ENCODE measurements around the gene MNS1. TPM values are rescaled to one million over a fixed set of nuclear protein-coding genes. Genes with fewer than 3 reads are reported as not detected.
"Not testable (repeated sequence)": the region's sequence is repeated elsewhere in the genome, so short reads cannot be mapped to it uniquely, and the experiment has no call there.

MNS1 gene, protein sequence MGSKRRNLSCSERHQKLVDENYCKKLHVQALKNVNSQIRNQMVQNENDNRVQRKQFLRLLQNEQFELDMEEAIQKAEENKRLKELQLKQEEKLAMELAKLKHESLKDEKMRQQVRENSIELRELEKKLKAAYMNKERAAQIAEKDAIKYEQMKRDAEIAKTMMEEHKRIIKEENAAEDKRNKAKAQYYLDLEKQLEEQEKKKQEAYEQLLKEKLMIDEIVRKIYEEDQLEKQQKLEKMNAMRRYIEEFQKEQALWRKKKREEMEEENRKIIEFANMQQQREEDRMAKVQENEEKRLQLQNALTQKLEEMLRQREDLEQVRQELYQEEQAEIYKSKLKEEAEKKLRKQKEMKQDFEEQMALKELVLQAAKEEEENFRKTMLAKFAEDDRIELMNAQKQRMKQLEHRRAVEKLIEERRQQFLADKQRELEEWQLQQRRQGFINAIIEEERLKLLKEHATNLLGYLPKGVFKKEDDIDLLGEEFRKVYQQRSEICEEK
- 8.4 and 10.1 TPM in 2 replicates for total RNA-seq (2014; rRNA removed; shearing (Covaris generic))

DNA sequence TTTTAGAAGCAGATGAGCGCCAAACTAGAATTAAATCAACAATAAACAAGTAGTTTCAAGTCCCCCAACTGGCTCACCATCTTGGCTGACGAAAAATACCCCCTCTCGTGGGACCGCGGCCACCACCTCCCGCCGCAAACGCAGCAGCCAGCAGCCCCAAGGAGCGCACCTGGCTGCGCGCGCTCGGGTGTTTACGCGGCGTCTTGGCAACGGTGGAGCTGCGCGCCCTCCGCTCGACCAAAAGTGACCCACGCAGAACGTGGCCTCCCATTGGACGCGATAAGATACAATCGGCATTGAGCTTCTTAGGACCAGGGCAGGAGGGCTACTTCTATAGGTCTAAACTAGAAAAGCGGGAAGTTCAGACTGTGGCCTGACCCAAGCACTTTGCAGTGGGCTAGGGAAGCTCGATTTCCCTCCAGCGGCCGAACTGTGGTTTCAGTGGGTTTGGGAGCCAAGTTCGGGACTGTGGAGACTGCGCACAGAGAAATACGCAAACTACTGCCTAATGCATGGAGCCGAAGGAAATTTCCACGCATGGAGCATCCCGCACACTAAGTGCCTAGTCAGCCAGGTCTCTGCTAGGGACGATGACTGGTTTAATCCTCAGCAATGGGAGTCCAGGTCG is at the start of gene MNS1:
Gene MNS1 (minus strand): TSS at position 245 of the 628 bp plus-strand sequence. CDS start 165 bp downstream, at position 80.
- peak; percentile 90 to 93 for DNase-seq (ENCODE audit: low read depth in 1 of 2, low spot score in 2 of 2)
- H3K4me1 ChIP-seq (replicated peaks): peaks cover 9% of the 10 kb centered on the region; the same call in 1 of the 2 replicates
- H3K9me3 ChIP-seq (replicated peaks): no peaks in the 10 kb centered on the region
- H3K4me3 ChIP-seq: peak within 1 kb of the TSS; percentile 54
- H3K27ac ChIP-seq: peak within 1 kb of the TSS; percentile 41
- no peaks in the 10 kb centered on the region for H3K36me3 ChIP-seq
- no peaks in the 10 kb centered on the region for H3K27me3 ChIP-seq (replicated peaks)

DNA sequence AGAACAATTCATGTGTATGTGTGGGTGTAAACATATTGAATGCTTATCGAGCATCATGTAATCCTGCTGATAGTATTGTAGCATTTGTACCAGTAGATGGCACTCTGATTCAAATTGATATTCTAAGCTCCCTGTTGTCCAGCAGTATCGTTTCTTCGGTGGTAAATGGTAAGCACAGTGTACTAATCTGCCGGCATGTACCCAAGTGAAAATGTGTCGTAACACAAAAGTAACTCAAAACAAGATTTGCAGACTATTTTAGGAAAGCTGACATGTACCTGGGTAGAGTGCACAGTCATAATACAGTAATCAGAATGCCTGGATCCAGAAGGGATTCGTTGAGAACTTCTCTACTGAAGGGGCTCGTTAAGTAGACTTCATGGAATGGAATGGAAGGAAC is 31.7 kb upstream of the MNS1 start:
- H3K27ac ChIP-seq: no peak overlapping the region
- no peaks in the 10 kb centered on the region; the same call in 1 of the 2 replicates for H3K4me1 ChIP-seq (replicated peaks)
- H3K27me3 ChIP-seq (replicated peaks): no peaks in the 10 kb centered on the region
- peak in 1 of 2 experiments; percentile 42 for DNase-seq (ENCODE audit: low read depth in 1 of 2, low spot score in 2 of 2)
- H3K36me3 ChIP-seq: no peaks in the 10 kb centered on the region
- no peak overlapping the region for H3K4me3 ChIP-seq
- H3K9me3 ChIP-seq (replicated peaks): no peaks in the 10 kb centered on the region

DNA sequence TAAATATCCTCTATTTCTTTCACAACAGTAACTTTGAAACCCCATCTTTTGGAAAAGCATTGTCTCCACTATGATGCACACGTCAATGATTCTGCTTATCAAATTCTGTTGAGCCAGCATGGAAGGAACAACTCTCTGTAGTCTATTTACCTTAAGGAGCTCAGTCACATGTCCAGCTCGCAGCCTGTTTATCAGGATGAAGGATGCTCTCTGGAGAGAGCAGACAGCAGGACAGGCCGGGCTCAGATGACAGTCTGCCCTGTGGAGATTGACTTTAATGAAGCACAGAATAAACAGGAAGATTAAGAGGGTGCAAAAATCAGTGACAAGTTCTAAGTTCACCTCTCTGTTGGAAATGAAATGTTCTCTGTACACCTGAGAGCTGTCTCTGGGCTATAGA is 30.6 kb upstream of the MNS1 start:
- Histone ChIP-seq H3K36me3 (no peaks in the 10 kb centered on the region), H3K4me1 (replicated peaks) (no peaks in the 10 kb centered on the region; the same call in 1 of the 2 replicates), H3K27ac (no peak overlapping the region), H3K4me3 (no peak overlapping the region), H3K27me3 (replicated peaks) (no peaks in the 10 kb centered on the region), H3K9me3 (replicated peaks) (no peaks in the 10 kb centered on the region)
- no peak for DNase-seq (ENCODE audit: low read depth in 1 of 2, low spot score in 2 of 2)

DNA sequence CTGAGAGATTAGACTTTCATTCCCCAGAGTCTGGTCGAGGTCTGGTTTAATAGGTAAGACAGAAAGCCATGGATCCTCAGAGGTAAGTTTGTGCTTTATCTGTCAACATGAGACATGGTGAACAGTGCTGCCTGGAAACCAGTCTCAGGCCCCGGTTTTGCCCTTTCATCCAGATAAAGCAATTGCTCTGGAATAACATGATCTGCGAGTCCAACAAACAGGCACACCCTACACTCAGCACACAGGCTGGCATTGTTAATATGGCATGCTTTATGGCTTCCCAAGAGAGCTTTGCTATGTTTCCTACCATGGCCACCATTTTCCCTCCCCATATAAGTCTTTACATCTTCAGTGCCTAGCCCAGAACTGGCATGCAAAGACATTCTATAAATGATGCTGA is 30.1 kb upstream of the MNS1 start:
- H3K36me3 ChIP-seq: no peaks in the 10 kb centered on the region
- no peaks in the 10 kb centered on the region for H3K9me3 ChIP-seq (replicated peaks)
- H3K4me3 ChIP-seq: no peak overlapping the region
- H3K27me3 ChIP-seq (replicated peaks): no peaks in the 10 kb centered on the region
- H3K4me1 ChIP-seq (replicated peaks): no peaks in the 10 kb centered on the region; the same call in 1 of the 2 replicates
- H3K27ac ChIP-seq: no peak overlapping the region
- DNase-seq (ENCODE audit: low read depth in 1 of 2, low spot score in 2 of 2): no peak

DNA sequence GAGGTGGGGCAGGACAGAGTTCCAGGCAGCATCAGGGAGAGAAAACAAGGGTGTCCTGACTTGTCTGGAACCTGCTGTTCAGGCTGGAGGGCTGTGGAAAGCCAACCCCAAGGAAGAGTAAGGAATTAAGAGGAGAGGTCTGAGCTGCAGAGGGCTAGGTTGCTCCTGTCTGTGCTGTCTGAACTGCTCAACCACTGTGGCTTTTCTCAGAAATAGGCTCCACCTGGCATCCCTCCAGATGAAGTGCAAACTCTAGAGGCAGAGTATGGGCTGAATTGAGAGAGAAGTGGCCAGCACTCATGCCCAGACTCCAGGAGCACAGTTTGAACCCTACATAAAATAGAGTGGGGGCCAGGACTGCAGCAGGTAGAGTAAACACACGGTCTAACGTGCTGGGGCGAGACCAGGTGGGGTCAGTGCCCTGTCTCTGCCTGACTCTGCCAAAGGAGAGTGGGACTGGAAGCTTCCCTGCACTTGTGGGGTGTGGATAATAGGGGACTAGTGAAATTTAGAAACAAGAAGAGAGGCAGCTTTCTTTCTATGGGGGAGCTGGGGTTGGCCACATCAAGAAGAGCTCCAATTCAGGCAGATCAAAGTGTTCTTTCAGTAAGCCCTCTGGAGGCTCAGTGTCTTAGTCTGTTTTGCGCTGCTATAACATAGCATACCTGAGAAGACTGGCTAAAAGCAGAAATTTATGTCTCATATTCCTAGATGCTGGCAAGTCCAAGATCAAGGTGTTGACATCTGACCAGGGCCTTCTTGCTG is 28.0 kb upstream of the MNS1 start:
- Histone ChIP-seq H3K4me3 (no peak overlapping the region), H3K9me3 (replicated peaks) (no peaks in the 10 kb centered on the region), H3K36me3 (no peaks in the 10 kb centered on the region), H3K27ac (no peak overlapping the region), H3K27me3 (replicated peaks) (no peaks in the 10 kb centered on the region), H3K4me1 (replicated peaks) (no peaks in the 10 kb centered on the region; the same call in 1 of the 2 replicates)
- no peak for DNase-seq (ENCODE audit: low read depth in 1 of 2, low spot score in 2 of 2)

DNA sequence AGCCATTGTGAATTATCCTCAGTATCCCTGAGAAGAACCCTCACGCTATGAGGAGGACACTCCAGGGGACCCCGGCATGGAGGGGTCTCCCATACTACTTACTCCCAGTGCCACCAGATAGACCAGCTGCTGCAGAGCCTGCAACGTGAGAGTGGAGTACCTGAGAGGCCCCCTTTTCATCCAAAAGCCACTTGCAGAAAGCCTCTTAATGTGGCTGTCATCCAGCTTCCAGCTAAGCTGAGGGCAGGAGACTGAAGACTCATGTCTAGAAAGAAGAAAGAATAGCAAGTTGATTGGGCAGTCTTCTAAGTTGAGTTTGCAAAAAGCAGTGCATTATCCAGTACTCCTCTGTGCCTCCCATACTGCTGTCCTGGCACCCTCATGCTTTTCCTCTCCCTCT is 27.3 kb upstream of the MNS1 start:
- Histone ChIP-seq H3K27ac (no peak overlapping the region), H3K36me3 (no peaks in the 10 kb centered on the region), H3K4me3 (no peak overlapping the region), H3K27me3 (replicated peaks) (no peaks in the 10 kb centered on the region), H3K9me3 (replicated peaks) (no peaks in the 10 kb centered on the region), H3K4me1 (replicated peaks) (no peaks in the 10 kb centered on the region; the same call in 1 of the 2 replicates)
- no peak for DNase-seq (ENCODE audit: low read depth in 1 of 2, low spot score in 2 of 2)

DNA sequence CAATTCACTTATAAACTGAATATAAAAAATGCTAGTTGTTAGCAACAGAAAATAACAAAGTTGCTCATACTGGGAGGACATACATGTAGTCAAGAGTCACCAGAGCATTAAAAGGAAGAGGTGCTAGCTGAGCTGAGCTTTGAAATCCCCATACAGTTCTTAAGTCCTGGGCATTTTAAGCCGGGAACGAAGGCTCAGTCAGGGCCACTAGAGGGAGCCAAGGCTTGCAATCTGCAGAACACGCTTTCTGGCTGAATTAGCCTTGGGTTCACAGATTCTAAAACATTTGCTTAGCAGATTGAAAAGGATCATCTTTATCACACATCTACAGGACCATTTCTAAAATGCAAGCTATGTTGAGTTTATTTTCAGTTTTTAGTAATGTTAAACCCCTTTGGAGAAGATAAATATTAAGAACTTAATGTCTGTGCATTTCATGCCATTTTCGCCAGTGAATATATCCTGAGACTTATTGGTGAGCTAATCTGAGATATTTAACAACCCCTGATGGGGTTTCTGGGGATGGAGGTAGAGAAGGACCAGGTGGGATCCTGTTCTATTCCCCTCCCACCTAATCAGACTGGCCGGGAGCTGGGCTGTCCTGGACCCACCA is 26.3 kb upstream of the MNS1 start:
- Histone ChIP-seq H3K9me3 (replicated peaks) (no peaks in the 10 kb centered on the region), H3K4me1 (replicated peaks) (no peaks in the 10 kb centered on the region), H3K27ac (no peak overlapping the region), H3K4me3 (no peak overlapping the region), H3K36me3 (no peaks in the 10 kb centered on the region), H3K27me3 (replicated peaks) (no peaks in the 10 kb centered on the region)
- peak; percentile 42 to 64 for DNase-seq (ENCODE audit: low read depth in 1 of 2, low spot score in 2 of 2)

DNA sequence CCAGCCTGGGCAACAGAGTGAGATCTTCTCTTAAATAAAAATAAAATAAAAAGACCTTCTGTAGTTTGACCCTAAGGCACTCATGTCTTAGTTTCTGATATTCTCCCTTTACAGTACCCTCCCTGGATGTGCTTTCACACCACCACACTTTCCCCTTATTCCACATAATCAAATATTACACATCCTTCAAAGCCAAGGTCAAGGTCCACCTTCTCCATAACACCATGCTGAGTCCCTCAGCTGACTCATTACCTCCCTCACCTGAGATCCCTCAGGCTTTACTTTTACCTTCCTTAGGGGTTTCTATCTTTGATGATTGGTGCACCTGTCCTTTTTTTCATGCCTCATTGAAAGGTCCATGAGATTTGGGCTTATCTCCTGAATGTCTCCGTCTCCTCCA is 25.5 kb upstream of the MNS1 start:
- Histone ChIP-seq H3K36me3 (no peaks in the 10 kb centered on the region), H3K27me3 (replicated peaks) (no peaks in the 10 kb centered on the region)

DNA sequence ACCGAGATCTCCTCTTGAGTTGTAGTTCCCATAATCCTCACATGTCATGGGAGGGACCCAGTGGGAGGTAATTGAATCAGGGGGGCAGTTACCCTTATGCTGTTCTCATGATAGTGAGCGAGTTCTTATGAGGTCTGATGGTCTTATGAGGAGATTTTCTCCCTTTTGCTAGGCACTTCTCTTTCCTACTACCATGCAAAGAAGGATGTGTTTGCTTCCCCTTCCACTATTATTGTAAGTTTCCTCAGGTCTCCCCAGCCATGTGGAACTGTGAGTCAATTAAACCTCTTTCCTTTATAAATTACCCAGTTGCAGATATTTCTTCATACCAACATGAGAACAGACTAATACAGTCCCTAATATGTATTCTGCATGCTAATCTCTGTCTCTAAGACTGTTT is 21.3 kb upstream of the MNS1 start:
- H3K4me1 ChIP-seq (replicated peaks); DNase-seq (ENCODE audit: low read depth in 1 of 2, low spot score in 2 of 2); H3K9me3 ChIP-seq (replicated peaks); H3K36me3 ChIP-seq; H3K27me3 ChIP-seq (replicated peaks); H3K27ac ChIP-seq; H3K4me3 ChIP-seq: not testable (repeated sequence)

More for the DNA sequence above, 25.5 kb upstream of the MNS1 start:
- H3K4me3 ChIP-seq: no peak overlapping the region
- H3K27ac ChIP-seq: no peak overlapping the region
- H3K9me3 ChIP-seq (replicated peaks): no peaks in the 10 kb centered on the region
- DNase-seq (ENCODE audit: low read depth in 1 of 2, low spot score in 2 of 2): no peak
- no peaks in the 10 kb centered on the region for H3K4me1 ChIP-seq (replicated peaks)

DNA sequence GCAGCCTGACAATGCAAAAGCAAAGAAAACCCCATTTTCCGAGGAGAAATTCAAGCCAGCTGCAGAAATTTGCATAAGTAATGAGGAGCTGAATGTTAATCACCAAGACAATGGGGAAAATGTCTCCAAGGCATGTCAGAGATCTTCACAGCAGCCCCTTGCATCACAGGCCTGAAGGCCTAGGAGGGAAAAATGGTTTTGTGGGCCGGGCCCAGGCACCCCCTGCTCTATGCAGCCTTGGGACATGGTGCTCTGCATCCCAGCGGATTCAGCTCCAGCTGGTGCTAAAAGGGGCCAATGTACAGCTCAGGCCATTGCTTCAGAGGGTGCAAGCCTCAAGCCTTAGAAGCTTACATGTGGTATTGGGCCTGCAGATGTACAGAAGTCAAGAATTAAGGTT is 20.5 kb upstream of the MNS1 start:
- H3K4me1 ChIP-seq (replicated peaks); H3K36me3 ChIP-seq; H3K27ac ChIP-seq; H3K4me3 ChIP-seq; DNase-seq (ENCODE audit: low read depth in 1 of 2, low spot score in 2 of 2); H3K9me3 ChIP-seq (replicated peaks); H3K27me3 ChIP-seq (replicated peaks): not testable (repeated sequence)

DNA sequence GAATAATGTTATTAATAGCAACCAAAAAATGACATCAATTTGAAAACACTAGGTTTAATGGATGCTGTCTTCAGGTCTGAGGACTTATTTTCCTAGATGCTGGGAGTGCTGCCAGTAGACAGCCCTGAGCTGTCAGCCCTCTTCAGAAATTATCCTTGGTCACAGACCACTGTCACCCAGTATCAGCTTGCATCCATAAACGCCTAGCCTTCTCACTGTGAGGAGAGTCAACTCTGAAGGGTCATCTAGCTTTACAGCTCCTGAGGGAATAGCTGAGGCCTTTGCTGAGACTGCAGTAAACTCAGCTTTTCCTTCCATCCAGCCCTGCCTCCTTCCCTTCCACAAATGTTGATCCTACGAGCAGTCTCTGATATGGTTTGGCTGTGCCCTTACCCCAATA is 19.4 kb upstream of the MNS1 start:
- no peak overlapping the region for H3K4me3 ChIP-seq
- DNase-seq (ENCODE audit: low read depth in 1 of 2, low spot score in 2 of 2): no peak
- H3K27me3 ChIP-seq (replicated peaks): no peaks in the 10 kb centered on the region
- H3K9me3 ChIP-seq (replicated peaks): no peaks in the 10 kb centered on the region
- H3K27ac ChIP-seq: no peak overlapping the region
- H3K4me1 ChIP-seq (replicated peaks): no peaks in the 10 kb centered on the region
- H3K36me3 ChIP-seq: no peaks in the 10 kb centered on the region

DNA sequence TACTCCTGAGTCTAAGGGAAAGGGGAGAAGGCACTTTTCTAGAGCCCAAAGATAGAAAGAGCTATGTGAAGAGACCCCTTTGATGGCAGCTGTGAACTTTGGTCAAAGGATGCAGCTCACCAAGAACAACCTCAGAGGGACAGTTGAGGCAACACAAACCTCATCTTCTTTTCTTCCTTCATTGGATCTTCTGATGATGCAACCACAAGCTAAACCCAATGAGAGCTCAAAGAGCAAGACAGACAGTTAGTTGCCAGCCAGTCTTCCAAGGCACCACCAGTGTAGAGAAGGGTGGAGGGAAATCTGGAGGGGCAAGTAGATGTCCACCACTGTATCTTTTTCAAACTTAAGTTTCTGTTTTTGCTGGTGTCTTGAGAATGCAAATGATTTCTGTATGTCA is 10.4 kb upstream of the MNS1 start:
- Histone ChIP-seq H3K4me3 (no peak overlapping the region), H3K4me1 (replicated peaks) (no peaks in the 10 kb centered on the region), H3K27me3 (replicated peaks) (no peaks in the 10 kb centered on the region), H3K36me3 (no peaks in the 10 kb centered on the region), H3K27ac (no peak overlapping the region), H3K9me3 (replicated peaks) (no peaks in the 10 kb centered on the region)
- DNase-seq (ENCODE audit: low read depth in 1 of 2, low spot score in 2 of 2): no peak

DNA sequence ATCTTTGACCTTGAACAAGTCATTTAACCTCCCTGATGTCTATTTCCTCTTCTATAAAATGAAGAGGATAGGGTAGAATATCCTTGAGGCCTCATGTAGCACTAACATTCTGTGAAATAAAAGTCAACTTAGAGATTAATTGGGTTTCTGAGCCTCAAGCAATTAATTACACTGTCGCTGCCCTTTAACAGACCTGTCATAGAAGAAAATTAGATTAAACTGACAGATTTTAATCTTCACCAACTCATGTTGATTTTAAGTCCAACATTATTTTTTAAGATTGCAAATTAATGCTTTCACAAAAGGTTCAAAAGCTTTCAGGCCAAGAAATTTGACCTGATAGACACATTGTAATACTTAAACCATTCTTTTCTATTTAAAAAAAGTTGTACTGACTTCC is 8.1 kb upstream of the MNS1 start:
- Histone ChIP-seq H3K4me1 (replicated peaks) (no peaks in the 10 kb centered on the region), H3K27me3 (replicated peaks) (no peaks in the 10 kb centered on the region), H3K4me3 (no peak overlapping the region), H3K36me3 (no peaks in the 10 kb centered on the region), H3K9me3 (replicated peaks) (no peaks in the 10 kb centered on the region), H3K27ac (no peak overlapping the region)
- DNase-seq (ENCODE audit: low read depth in 1 of 2, low spot score in 2 of 2): no peak
